Keratinocyte (primary cell): Measurements from ENCODE around the gene CSMD2.

ENCODE experiments used
- CTCF ChIP-seq, 3 experiments: IDR thresholded peaks in 1 of 3; conservative IDR thresholded peaks in 1 of 3; optimal IDR thresholded peaks in 1 of 3; 2 replicates in 2 of 3; 3 replicates in 1 of 3; pipeline versions ENCODE3 to v1.5.1; 2011; ENCODE audit warnings: low read length in 3 of 3, mild to moderate bottlenecking in 3 of 3, moderate library complexity in 2 of 3, control low read depth in 1 of 3, inconsistent platforms in 1 of 3; ENCODE audit not compliant: insufficient read depth in 2 of 3; ENCODE audit errors: extremely low read depth in 1 of 3
- EZH2 ChIP-seq: IDR thresholded peaks from one replicate; pipeline ENCODE4 v1.6.1; 2012; ENCODE audit warnings: inconsistent platforms, mild to moderate bottlenecking, low read length, moderate library complexity

GRCh38 chr1:33828654-33829053, 336.4 kb downstream of the CSMD2 start:
- TF ChIP-seq CTCF (optimal IDR thresholded peaks at IDR 0.05 in 1 of 3, IDR thresholded peaks at IDR 0.05 in 1 of 3, conservative IDR thresholded peaks at IDR 0.05 in 1 of 3; ENCODE audit: extremely low read depth in 1 of 3, insufficient read depth in 2 of 3, low read length in 3 of 3) (no peak), EZH2 (no peak)
